Effector memory CD4-positive, alpha-beta T cell (primary cell): Measurements from ENCODE around the gene VAMP8.
"Not testable (repeated sequence)": the region's sequence is repeated elsewhere in the genome, so short reads cannot be mapped to it uniquely, and the experiment has no call there.

ENCODE experiments used
- DNase-seq, 3 donors: peaks; one replicate each; pipeline ENCODE4 v3.0.0-alpha.2; 2020
- H3K27ac ChIP-seq: 2 replicates; pipeline ENCODE4 v1.7.0; 2013; ENCODE audit warnings: mild to moderate bottlenecking, low read length, moderate library complexity; ENCODE audit not compliant: insufficient read depth, poor library complexity, severe bottlenecking
- H3K27me3 ChIP-seq: replicated peaks from 2 replicates; pipeline ENCODE4 v1.7.0; 2013; ENCODE audit warnings: mild to moderate bottlenecking, low read length; ENCODE audit not compliant: insufficient read depth, control insufficient read depth, poor library complexity, severe bottlenecking
- H3K36me3 ChIP-seq: 2 replicates; pipeline ENCODE4 v1.7.0; 2013; ENCODE audit warnings: mild to moderate bottlenecking, low read length, moderate library complexity; ENCODE audit not compliant: control insufficient read depth, insufficient read depth
- H3K4me1 ChIP-seq: 2 replicates; pipeline ENCODE4 v1.7.0; 2013; ENCODE audit warnings: low read length, mild to moderate bottlenecking; ENCODE audit not compliant: control insufficient read depth, insufficient read depth, poor library complexity, severe bottlenecking
- H3K4me3 ChIP-seq: 2 replicates; pipeline ENCODE4 v1.7.0; 2013; ENCODE audit warnings: low read length, low read depth, mild to moderate bottlenecking; ENCODE audit not compliant: insufficient read depth, poor library complexity, severe bottlenecking
- H3K9me3 ChIP-seq: 2 replicates; pipeline ENCODE4 v1.7.0; 2013; ENCODE audit warnings: mild to moderate bottlenecking, low read length, moderate library complexity; ENCODE audit not compliant: control insufficient read depth

Gene VAMP8

DNA sequence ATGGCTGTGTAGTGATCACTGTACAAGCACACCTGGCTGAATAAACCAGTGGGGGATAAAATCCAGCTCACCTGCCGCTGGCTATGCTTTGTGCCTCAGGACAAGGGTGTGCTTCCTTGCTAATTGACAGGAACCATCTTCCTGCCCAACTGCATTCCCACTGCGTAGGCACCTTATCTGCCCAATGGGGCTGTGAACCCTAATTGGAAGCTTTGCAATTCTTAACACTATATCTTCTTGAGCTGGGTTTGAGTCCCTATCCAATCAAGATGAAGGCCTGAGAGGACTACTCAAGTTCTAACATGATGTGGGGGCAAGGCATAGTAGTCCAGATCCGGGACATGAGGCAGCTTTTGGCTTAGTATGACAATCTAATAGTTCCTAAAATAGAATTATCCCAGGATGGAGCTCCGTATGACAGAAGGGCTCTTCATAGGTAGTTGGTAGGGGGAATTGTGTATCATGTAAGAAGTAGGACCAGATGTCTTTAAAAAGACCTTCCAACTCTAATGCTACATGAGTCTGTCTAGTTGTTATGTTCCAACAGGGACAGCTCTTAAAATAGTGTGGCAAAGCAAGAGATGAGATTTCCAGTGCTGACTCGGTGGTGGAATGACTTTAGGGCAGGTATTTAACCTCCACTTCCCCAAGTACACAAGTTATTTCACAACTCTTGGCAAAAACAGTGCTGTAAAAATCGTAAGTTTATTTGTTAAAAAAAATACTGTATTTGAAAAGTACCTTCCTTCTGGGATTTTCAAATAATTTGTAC, 27.4 kb downstream of the VAMP8 start:
- Histone ChIP-seq H3K4me3 (no peak overlapping the region), H3K36me3 (peaks cover 10% of the 10 kb centered on the region), H3K4me1 (peaks cover 13% of the 10 kb centered on the region), H3K27me3 (no peaks in the 10 kb centered on the region), H3K9me3 (no peaks in the 10 kb centered on the region), H3K27ac (no peak overlapping the region)
- DNase-seq: no peak

GRCh38 chr2:85605406-85606115, 28.2 kb downstream of the VAMP8 start:
- no peak for DNase-seq
- no peaks in the 10 kb centered on the region for H3K9me3 ChIP-seq
- H3K36me3 ChIP-seq: peaks cover 10% of the 10 kb centered on the region
- no peak overlapping the region for H3K27ac ChIP-seq
- H3K4me1 ChIP-seq: peaks cover 13% of the 10 kb centered on the region
- H3K4me3 ChIP-seq: no peak overlapping the region
- H3K27me3 ChIP-seq: no peaks in the 10 kb centered on the region

DNA sequence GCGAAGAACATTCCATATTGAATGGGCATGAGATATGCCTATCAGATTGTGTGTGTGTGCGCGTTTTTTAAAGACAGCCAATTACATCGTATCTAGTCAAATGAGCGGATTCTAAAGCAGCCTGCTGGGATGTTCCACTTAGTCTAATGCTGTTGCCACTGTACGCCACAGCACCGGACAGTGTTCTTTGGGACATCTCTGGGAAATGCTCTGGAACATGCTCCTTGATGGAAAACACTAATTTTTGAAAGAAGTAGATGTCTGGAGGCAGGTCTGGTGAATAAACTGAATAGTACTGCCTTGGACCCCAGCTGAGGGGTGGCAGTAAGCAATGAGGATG, 28.7 kb downstream of the VAMP8 start:
- DNase-seq: no peak
- Histone ChIP-seq H3K9me3 (no peaks in the 10 kb centered on the region), H3K4me1 (peaks cover 13% of the 10 kb centered on the region), H3K36me3 (peaks cover 10% of the 10 kb centered on the region), H3K27me3 (no peaks in the 10 kb centered on the region), H3K4me3 (no peak overlapping the region), H3K27ac (no peak overlapping the region)

GRCh38 chr2:85607268-85608215, 30.2 kb downstream of the VAMP8 start:
- peaks cover 7% of the 10 kb centered on the region for H3K4me1 ChIP-seq
- no peak overlapping the region for H3K27ac ChIP-seq
- no peak for DNase-seq

GRCh38 chr2:85611217-85611704, 33.9 kb downstream of the VAMP8 start:
- H3K27ac ChIP-seq: peak overlapping the region; percentile 66
- H3K9me3 ChIP-seq: no peaks in the 10 kb centered on the region
- no peaks in the 10 kb centered on the region for H3K4me1 ChIP-seq
- H3K27me3 ChIP-seq: no peaks in the 10 kb centered on the region
- peak overlapping the region; percentile 84 for H3K4me3 ChIP-seq
- peaks cover 10% of the 10 kb centered on the region for H3K36me3 ChIP-seq
- no peak for DNase-seq

More at GRCh38 chr2:85607268-85608215, 30.2 kb downstream of the VAMP8 start:
- H3K4me3 ChIP-seq: no peak overlapping the region
- no peaks in the 10 kb centered on the region for H3K9me3 ChIP-seq
- H3K36me3 ChIP-seq: peaks cover 10% of the 10 kb centered on the region
- H3K27me3 ChIP-seq: no peaks in the 10 kb centered on the region

DNA sequence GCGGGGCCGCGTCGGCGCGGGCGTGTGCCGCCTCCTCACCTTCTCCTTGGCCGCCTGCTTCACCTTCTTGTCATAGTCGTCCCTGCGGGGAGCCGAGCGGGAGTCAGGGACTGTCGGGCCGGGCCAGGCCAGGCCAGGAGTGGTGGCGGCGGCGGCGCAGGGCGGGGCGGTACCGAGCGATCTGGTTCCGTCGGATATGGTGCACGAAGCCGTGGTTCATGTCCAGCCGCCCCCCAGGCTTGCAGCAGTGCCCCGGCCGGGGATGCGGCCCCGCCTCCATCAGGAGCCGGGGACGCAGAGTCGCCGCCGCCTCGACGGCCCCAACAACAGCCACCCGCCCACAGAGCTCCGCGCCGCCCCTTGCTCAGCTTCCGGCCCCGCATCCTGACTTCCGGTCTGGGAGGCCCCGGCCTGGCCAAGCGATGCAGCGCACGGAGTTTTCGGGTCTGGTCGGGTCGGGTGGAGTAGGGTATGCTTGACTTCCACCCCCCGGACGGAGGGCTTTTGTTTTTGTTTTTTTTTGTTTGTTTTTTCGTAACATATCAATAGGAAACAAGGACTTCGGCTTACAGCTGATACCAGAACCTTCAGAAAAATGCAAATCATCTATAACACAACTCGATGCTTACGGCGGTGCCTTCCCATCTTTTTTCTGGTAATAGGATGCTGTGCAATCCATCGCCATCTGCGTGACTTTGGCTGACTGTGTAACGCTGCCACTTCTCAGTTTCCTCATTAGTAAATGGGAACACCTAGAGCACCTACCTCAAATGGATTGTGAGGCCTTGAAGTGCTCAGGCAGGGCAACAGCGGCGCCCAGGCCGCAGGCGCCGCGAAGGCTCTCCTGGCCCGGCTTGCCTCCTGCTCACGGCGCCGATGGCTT, 34.6 kb downstream of the VAMP8 start, which contains the start of gene C2orf68:
C2orf68 (minus strand) TSS at position 362 of the 883 bp plus-strand sequence; CDS start at position 280, 82 bp downstream.
- H3K27ac ChIP-seq: peak within 1 kb of the TSS; percentile 66
- peaks cover 10% of the 10 kb centered on the region for H3K36me3 ChIP-seq
- H3K27me3 ChIP-seq: no peaks in the 10 kb centered on the region
- peaks cover 2% of the 10 kb centered on the region for H3K4me1 ChIP-seq
- H3K9me3 ChIP-seq: no peaks in the 10 kb centered on the region
- DNase-seq: peak; percentile 70 to 76 (median 74)
- peak within 1 kb of the TSS; percentile 84 for H3K4me3 ChIP-seq

GRCh38 chr2:85613717-85614515, 36.5 kb downstream of the VAMP8 start:
- Histone ChIP-seq H3K36me3 (peaks cover 4% of the 10 kb centered on the region), H3K27ac (no peak overlapping the region), H3K9me3 (no peaks in the 10 kb centered on the region), H3K4me1 (peaks cover 10% of the 10 kb centered on the region), H3K27me3 (no peaks in the 10 kb centered on the region), H3K4me3 (no peak overlapping the region)
- DNase-seq: no peak

- not testable (repeated sequence) for H3K9me3 ChIP-seq, H3K36me3 ChIP-seq, H3K27me3 ChIP-seq, H3K4me3 ChIP-seq, DNase-seq, H3K27ac ChIP-seq
- peaks cover 10% of the 10 kb centered on the region for H3K4me1 ChIP-seq
These were observed 37.4 kb downstream of the VAMP8 start for GRCh38 chr2:85614757-85615156.
